K562 (cell line): Measurements from ENCODE around the gene RNF114.

ENCODE experiments used
- CTCF ChIP-seq, 3 experiments: IDR thresholded peaks in 2 of 3; conservative IDR thresholded peaks in 1 of 3; 2 replicates each; pipeline ENCODE4 v1.5.1; 2011 to 2012; ENCODE audit warnings: low read length in 3 of 3, mild to moderate bottlenecking in 3 of 3, control low read depth in 2 of 3, improper control_type of control experiment in 1 of 3, inconsistent platforms in 1 of 3, low read depth in 1 of 3, mixed read lengths in 1 of 3, moderate library complexity in 1 of 3; ENCODE audit not compliant: insufficient read depth in 2 of 3
- GATA2 ChIP-seq: sonication (generic); formaldehyde crosslinking; IDR thresholded peaks from 2 replicates; pipeline ENCODE4 v1.4.0; 2020; ENCODE audit warnings: mild to moderate bottlenecking, missing genetic modification reagents
- POLR3G ChIP-seq: IDR thresholded peaks from 2 replicates; pipeline ENCODE4 v1.6.1; 2011; ENCODE audit not compliant: insufficient read length, insufficient replicate concordance; ENCODE audit errors: extremely low read depth
- SMAD3 ChIP-seq: fragments of 450-650 bp; formaldehyde crosslinking; conservative IDR thresholded peaks from 2 replicates; pipeline ENCODE4 v1.4.0; 2020; ENCODE audit warnings: mild to moderate bottlenecking
- U2AF2 ChIP-seq: fragments of 200-400 bp; formaldehyde crosslinking; optimal IDR thresholded peaks from 2 replicates; pipeline ENCODE3; 2017; ENCODE audit warnings: low read depth, mild to moderate bottlenecking, low read length
- ZBTB9 ChIP-seq: fragments of 450-650 bp; formaldehyde crosslinking; IDR thresholded peaks from 2 replicates; pipeline ENCODE4 v1.4.0; 2020; ENCODE audit warnings: mild to moderate bottlenecking, moderate library complexity
- ZEB2 ChIP-seq: fragments of 450-650 bp; IDR thresholded peaks from 2 replicates; pipeline ENCODE4 v1.6.1; 2016
- ZNF184 ChIP-seq: sonication (generic); formaldehyde crosslinking; IDR thresholded peaks from 2 replicates; pipeline ENCODE4 v1.5.0; 2020; ENCODE audit warnings: missing genetic modification reagents
- ZNF280B ChIP-seq: fragments of 250-450 bp; sonication (Bioruptor Pico); IDR thresholded peaks from 2 replicates; pipeline ENCODE4 v1.5.1; 2021; ENCODE audit warnings: mild to moderate bottlenecking
- ZNF324 ChIP-seq: fragments of 250-450 bp; sonication (Bioruptor Pico); IDR thresholded peaks from 2 replicates; pipeline ENCODE4 v1.4.0; 2020; ENCODE audit warnings: mild to moderate bottlenecking
- TF ChIP-seq, protein P1 (sequence below): sonication (generic); formaldehyde crosslinking; IDR thresholded peaks from 2 replicates; pipeline ENCODE4 v1.8.1; 2022; ENCODE audit warnings: missing genetic modification reagents

GRCh38 chr20:49948809-49949507 is 12.8 kb downstream of the RNF114 start:
- TF ChIP-seq SMAD3 (CRISPR knock-in tag) (no peak), ZNF280B (CRISPR knock-in tag) (no peak), ZNF324 (CRISPR knock-in tag) (no peak), ZEB2 (no peak), GATA2 (CRISPR knock-in tag) (no peak), U2AF2 (no peak), CTCF (IDR thresholded peaks at IDR 0.05 in 2 of 3, conservative IDR thresholded peaks at IDR 0.05 in 1 of 3; ENCODE audit: insufficient read depth in 2 of 3, low read depth in 1 of 3, low read length in 3 of 3) (no peak), ZBTB9 (no peak), ZNF184 (no peak), POLR3G (no peak)
- TF ChIP-seq, protein P1, sequence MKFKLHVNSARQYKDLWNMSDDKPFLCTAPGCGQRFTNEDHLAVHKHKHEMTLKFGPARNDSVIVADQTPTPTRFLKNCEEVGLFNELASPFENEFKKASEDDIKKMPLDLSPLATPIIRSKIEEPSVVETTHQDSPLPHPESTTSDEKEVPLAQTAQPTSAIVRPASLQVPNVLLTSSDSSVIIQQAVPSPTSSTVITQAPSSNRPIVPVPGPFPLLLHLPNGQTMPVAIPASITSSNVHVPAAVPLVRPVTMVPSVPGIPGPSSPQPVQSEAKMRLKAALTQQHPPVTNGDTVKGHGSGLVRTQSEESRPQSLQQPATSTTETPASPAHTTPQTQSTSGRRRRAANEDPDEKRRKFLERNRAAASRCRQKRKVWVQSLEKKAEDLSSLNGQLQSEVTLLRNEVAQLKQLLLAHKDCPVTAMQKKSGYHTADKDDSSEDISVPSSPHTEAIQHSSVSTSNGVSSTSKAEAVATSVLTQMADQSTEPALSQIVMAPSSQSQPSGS (CRISPR knock-in tag) = no peak
